GM12875 (cell line): Measurements from ENCODE around the gene MBNL2.

Experiments
- H3K4me3 ChIP-seq: one replicate; pipeline ENCODE4 v1.5.1; 2011; ENCODE audit warnings: low read depth, low read length, control low read depth
- TF ChIP-seq, protein P1 (sequence below): IDR thresholded peaks from 2 replicates; pipeline ENCODE4 v1.5.1; 2011; ENCODE audit warnings: low read depth, mild to moderate bottlenecking, control low read depth, inconsistent platforms, low read length, moderate library complexity, borderline replicate concordance; ENCODE audit not compliant: insufficient read depth

The MBNL2 gene

DNA sequence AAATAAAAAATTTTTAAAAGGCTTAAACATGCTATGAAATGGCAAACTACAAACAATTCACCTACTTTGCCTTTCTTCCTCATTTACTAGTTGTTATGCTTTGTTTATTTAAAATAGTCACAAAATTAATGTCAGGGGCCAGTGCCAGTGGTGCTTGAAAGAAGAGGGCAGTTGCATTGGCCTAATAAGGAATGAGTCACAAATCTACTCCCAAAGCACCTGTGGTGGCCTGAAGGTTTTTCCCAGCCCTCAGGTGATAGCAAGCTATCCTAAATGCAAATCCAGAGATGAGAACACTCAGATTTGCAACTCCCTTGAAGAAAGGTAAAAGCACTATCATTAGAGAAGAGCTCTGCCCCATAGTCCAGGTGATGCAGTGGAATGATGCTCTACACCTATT, 103.6 kb downstream of the MBNL2 start:
- TF ChIP-seq, protein P1, sequence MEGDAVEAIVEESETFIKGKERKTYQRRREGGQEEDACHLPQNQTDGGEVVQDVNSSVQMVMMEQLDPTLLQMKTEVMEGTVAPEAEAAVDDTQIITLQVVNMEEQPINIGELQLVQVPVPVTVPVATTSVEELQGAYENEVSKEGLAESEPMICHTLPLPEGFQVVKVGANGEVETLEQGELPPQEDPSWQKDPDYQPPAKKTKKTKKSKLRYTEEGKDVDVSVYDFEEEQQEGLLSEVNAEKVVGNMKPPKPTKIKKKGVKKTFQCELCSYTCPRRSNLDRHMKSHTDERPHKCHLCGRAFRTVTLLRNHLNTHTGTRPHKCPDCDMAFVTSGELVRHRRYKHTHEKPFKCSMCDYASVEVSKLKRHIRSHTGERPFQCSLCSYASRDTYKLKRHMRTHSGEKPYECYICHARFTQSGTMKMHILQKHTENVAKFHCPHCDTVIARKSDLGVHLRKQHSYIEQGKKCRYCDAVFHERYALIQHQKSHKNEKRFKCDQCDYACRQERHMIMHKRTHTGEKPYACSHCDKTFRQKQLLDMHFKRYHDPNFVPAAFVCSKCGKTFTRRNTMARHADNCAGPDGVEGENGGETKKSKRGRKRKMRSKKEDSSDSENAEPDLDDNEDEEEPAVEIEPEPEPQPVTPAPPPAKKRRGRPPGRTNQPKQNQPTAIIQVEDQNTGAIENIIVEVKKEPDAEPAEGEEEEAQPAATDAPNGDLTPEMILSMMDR, result no peak
- H3K4me3 ChIP-seq, result no peak overlapping the region

DNA sequence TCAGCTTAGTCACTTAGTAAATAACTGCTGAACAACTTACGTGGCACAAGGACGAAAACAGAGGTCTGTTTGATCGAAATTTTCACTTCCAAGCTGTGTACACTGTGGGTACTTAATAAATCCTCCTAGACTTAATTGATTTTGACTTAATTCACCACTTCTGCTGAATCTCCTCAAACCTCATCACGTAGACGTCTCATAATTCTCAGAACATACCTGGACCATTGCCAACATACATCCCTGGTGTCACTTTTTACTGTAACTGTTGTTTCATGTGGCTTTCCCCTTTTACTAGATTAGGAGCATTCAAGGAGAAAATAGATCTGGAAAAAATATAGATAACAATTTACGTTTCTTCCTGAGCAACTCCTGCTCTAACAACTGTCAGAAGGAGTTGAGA, 105.0 kb downstream of the MBNL2 start:
- TF ChIP-seq, protein P1, result no peak
- no peak overlapping the region for H3K4me3 ChIP-seq

DNA sequence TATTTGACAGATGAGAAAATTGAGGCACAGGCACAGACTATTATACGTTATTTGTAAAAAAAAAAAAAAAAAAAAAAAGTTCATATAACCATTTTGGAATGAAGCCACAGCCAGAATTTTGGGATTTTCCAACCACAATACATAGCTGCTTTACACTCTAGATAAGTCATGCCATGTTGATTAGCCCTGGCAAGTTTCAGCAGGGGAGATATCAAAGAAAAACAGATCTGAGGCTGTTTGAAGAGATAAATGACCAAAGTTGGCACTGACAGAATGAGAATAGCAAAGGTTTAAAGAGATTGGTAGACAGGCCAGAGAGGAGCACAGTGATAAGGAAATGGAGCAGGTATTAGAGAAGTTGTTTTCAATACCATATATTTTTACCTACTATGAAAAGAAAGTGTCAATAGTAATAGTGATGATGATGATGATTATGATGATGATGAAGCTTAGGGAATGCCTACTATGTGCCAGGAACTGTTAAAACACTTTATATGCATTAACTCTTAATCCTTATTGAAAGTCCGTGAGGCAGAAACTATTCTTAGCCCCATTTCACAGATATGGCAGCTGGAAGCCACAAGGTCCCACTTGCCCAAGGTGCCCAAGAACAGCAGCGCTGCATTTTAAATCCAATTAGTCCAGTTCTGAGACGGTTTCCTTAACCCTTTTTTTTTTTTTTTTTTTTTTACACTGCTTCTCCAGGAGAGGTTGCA, 105.5 kb downstream of the MBNL2 start:
- TF ChIP-seq, protein P1, result no peak
- no peak overlapping the region for H3K4me3 ChIP-seq

DNA sequence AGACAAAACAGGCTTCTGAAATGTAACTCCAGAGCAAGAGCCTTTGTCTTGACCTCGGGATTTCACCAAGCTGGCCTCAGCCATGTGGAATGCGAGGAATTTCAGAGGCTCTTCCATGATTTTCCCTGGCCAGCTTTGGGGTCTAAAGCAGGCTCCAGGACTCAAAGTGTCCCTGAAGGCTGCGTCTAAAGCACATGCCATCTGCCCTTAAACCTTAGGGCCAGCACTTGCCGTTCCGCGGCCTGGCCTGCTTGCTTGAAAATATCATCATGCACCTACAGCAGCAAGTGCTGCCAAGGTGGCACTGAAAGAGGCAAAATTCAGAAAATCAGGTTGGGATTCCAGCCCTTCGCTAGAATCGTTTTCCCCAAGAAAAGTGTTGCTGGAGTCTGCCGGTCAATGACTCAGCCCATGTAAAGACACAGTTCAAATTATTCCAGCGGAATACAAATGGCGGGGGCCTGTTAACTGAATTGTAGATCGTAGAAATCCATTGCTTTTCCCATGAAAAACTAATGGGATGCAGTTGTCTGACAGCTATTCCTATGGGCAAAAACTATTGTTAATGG, 106.2 kb downstream of the MBNL2 start:
- TF ChIP-seq, protein P1, result no peak
- H3K4me3 ChIP-seq, result no peak overlapping the region

DNA sequence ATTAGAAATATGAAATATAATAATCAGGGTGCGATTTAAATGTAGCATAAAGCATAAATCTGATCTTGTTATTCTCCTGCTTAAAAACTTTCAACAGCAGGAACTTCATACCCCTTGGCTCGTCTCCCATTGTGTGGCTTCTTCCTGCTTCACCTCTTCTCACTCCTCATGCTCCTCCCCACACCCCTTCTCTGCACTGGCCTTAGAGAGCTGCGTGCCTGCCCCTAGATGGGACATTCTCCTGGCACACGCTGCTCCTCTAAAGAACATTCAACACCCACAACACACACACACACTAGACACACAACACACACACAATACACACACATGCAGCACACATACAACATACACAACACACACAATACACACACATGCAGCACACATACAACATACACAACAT, 107.2 kb downstream of the MBNL2 start:
- TF ChIP-seq, protein P1, result no peak
- H3K4me3 ChIP-seq, result no peak overlapping the region

DNA sequence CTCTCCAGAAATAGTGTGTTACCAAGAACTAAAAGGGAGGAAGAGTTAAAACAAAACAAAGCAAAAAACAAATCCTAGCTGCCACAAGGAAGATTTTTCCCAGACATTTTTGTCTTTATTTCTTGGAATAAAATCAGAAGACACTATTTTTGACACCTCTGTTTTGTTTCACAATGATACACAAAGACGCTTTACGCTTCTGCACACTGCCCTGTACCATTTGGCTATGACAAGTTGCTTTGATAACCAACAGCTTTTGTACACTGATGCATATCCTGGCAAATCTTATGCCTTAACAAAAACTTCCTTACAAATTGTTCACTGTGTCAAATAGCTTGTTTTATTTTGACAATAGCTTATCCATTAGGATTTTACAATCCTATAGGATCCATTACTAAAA, 108.3 kb downstream of the MBNL2 start:
- H3K4me3 ChIP-seq, result no peak overlapping the region
- TF ChIP-seq, protein P1, result no peak

DNA sequence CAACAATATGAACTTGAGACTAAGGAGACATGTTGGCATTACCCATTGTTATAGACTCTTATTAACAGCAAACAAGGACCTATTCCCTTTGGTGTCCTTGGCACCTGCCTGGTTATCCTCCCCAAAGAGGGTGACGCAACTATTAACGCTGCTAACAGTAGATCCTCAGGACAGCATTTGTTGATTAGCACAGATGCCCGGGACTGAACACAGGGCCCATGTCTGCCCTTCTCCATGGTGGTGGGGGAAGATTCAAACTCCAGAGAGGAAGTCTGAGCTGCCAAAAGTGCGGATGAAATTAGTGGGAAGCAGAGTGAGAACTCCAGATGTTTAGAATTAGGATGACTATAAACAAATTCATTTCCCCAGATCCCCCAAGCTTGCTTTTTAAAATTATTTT, 110.6 kb downstream of the MBNL2 start:
- TF ChIP-seq, protein P1, result no peak
- H3K4me3 ChIP-seq, result no peak overlapping the region
